ENCODE measurements around the gene PPP4R3A. TPM values are rescaled to one million over a fixed set of nuclear protein-coding genes. Genes with fewer than 3 reads are reported as not detected.
"Not testable (repeated sequence)": the region's sequence is repeated elsewhere in the genome, so short reads cannot be mapped to it uniquely, and the experiment has no call there.

Gene PPP4R3A
- total RNA-seq, 1 donor from 2014 or later = 119 TPM

GRCh38 chr14:91413547-91414474 lies 96.3 kb downstream of the PPP4R3A start:
- no peak for TF ChIP-seq CTCF (IDR thresholded peaks at IDR 0.05; ENCODE audit: insufficient read depth, low read length, severe bottlenecking)
- Histone ChIP-seq H3K36me3 (ENCODE audit: control insufficient read depth, insufficient read depth, low read length) (no peaks in the 10 kb centered on the region), H3K4me3 (ENCODE audit: low read depth, low read length) (no peak overlapping the region), H3K27me3 (ENCODE audit: control insufficient read depth, insufficient read depth, low read length) (no peaks in the 10 kb centered on the region)
- FAIRE-seq = peak; percentile 18
- peak; percentile 78 for DNase-seq (ENCODE audit: low read depth)

GRCh38 chr14:91412939-91413338 lies 97.2 kb downstream of the PPP4R3A start:
- H3K36me3 ChIP-seq (ENCODE audit: control insufficient read depth, insufficient read depth, low read length) = peaks cover 2% of the 10 kb centered on the region
- TF ChIP-seq CTCF (IDR thresholded peaks at IDR 0.05; ENCODE audit: insufficient read depth, low read length, severe bottlenecking) = no peak
- DNase-seq (ENCODE audit: low read depth) = no peak
- H3K4me3 ChIP-seq (ENCODE audit: low read depth, low read length) = no peak overlapping the region
- no peak for FAIRE-seq
- no peaks in the 10 kb centered on the region for H3K27me3 ChIP-seq (ENCODE audit: control insufficient read depth, insufficient read depth, low read length)

- TF ChIP-seq CTCF (IDR thresholded peaks at IDR 0.05; ENCODE audit: insufficient read depth, low read length, severe bottlenecking) = no peak
- Histone ChIP-seq H3K36me3 (ENCODE audit: control insufficient read depth, insufficient read depth, low read length) (peaks cover 2% of the 10 kb centered on the region), H3K27me3 (ENCODE audit: control insufficient read depth, insufficient read depth, low read length) (no peaks in the 10 kb centered on the region), H3K4me3 (ENCODE audit: low read depth, low read length) (no peak overlapping the region)
- DNase-seq (ENCODE audit: low read depth) (no peak), FAIRE-seq (no peak)
These were observed 99.2 kb downstream of the PPP4R3A start for GRCh38 chr14:91410771-91411536.

- no peak for FAIRE-seq
- H3K4me3 ChIP-seq (ENCODE audit: low read depth, low read length) = no peak overlapping the region
- H3K27me3 ChIP-seq (ENCODE audit: control insufficient read depth, insufficient read depth, low read length) = no peaks in the 10 kb centered on the region
- TF ChIP-seq CTCF (IDR thresholded peaks at IDR 0.05; ENCODE audit: insufficient read depth, low read length, severe bottlenecking) = no peak
- DNase-seq (ENCODE audit: low read depth) = no peak
- peaks cover 2% of the 10 kb centered on the region for H3K36me3 ChIP-seq (ENCODE audit: control insufficient read depth, insufficient read depth, low read length)
These were observed 100.0 kb downstream of the PPP4R3A start for GRCh38 chr14:91409928-91410718.

GRCh38 chr14:91409240-91409639 lies 100.9 kb downstream of the PPP4R3A start:
- not testable (repeated sequence) for H3K4me3 ChIP-seq (ENCODE audit: low read depth, low read length); H3K27me3 ChIP-seq (ENCODE audit: control insufficient read depth, insufficient read depth, low read length); DNase-seq (ENCODE audit: low read depth); H3K36me3 ChIP-seq (ENCODE audit: control insufficient read depth, insufficient read depth, low read length); FAIRE-seq

Other genes with a start within 250 kb of the PPP4R3A start
- gene CCDC88C, start 92.5 kb downstream of the PPP4R3A start, total RNA-seq = 20.4 and 21.3 TPM in 2 replicates
- 2.1 and 3.7 TPM in 2 replicates for gene CATSPERB, start 221.8 kb upstream of the PPP4R3A start, total RNA-seq

All from bronchial epithelial cell (primary cell).